Measurements from ENCODE around the gene CSF3R. TPM values are rescaled to one million over a fixed set of nuclear protein-coding genes. Genes with fewer than 3 reads are reported as not detected.
"Not testable (repeated sequence)": the region's sequence is repeated elsewhere in the genome, so short reads cannot be mapped to it uniquely, and the experiment has no call there.

The CSF3R gene
- polyA plus RNA-seq, 4 donors: 1.8 to 7.6 (median 4.4) TPM

GRCh38 chr1:36484099-36484498 is 1.4 kb upstream of the CSF3R start:
- no peak for DNase-seq (ENCODE audit: low read depth in 4 of 4, low spot score in 3 of 4)

DNA sequence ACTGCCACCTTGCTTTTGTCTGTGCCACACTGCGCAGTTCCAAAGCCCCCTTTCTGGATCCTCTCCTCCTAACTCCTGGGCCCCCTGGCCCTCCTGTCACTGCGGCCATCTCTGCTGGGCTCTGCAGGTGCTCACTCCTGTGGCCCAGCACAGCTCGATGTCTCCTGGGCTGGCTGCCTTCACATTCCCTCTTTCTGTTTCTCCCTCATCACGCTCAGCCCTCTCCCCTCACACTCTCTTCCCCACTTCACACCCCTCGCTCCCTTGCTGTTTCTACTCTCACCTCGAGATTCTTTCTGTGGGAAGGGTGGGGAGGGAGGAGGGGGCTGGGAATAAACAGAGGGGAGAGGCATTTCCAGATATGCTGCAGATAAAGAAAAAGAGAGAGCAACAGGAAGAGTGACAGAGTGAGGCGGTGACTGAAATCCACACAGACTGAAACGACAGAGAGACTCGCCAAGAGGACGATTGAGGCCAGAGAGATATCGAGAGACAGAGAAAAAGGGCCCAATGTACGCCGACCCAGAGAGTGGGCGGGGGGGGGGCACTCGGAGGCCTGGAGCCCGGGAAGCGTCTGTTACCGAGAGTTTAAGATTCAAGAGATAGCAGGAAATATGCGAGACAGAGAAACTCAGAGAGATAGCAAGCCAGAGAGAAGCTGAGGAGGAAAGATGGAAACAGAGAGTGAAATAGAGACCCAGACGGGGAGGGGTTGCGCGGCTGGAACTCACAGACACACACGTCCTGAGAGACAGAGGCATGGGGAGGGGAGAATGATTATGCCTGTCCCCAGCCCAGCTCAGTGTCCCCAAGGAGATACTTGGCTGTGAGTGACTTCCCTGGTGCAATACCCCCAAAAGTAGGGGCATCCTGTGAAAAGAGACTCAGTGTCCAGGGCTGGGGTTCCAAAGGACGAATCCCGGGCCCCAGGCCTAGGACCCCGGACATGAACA is 666 bp downstream of the CSF3R start:
- no peak for DNase-seq (ENCODE audit: low read depth in 4 of 4, low spot score in 3 of 4)

- DNase-seq (ENCODE audit: low read depth in 4 of 4, low spot score in 3 of 4): no peak
Observed at GRCh38 chr1:36481091-36481490, 1.6 kb downstream of the CSF3R start.

GRCh38 chr1:36480161-36480560 is 2.6 kb downstream of the CSF3R start:
- DNase-seq (ENCODE audit: low read depth in 4 of 4, low spot score in 3 of 4): no peak

GRCh38 chr1:36479505-36480051 is 3.1 kb downstream of the CSF3R start:
- DNase-seq (ENCODE audit: low read depth in 4 of 4, low spot score in 3 of 4): no peak

DNA sequence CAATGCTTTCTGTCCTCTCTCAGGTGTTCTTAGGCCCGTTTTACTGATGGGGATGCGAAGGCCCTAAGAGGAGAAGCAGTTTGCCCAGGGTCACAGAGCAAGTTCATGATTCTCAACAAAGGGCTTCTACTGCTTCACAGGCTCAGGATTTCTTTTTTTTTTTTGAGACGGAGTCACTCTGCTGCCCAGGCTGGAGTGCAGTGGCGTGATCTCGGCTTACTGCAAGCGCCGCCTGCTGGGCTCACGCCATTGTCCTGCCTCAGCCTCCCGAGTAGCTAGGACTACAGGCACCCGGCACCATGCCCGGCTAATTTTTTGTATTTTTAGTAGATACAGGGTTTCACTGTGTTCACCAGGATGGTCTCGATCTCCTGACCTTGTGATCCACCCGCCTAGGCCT is 5.1 kb downstream of the CSF3R start:
- DNase-seq (ENCODE audit: low read depth in 4 of 4, low spot score in 3 of 4): not testable (repeated sequence)

GRCh38 chr1:36476945-36477344 is 5.8 kb downstream of the CSF3R start:
- DNase-seq (ENCODE audit: low read depth in 4 of 4, low spot score in 3 of 4): no peak

DNA sequence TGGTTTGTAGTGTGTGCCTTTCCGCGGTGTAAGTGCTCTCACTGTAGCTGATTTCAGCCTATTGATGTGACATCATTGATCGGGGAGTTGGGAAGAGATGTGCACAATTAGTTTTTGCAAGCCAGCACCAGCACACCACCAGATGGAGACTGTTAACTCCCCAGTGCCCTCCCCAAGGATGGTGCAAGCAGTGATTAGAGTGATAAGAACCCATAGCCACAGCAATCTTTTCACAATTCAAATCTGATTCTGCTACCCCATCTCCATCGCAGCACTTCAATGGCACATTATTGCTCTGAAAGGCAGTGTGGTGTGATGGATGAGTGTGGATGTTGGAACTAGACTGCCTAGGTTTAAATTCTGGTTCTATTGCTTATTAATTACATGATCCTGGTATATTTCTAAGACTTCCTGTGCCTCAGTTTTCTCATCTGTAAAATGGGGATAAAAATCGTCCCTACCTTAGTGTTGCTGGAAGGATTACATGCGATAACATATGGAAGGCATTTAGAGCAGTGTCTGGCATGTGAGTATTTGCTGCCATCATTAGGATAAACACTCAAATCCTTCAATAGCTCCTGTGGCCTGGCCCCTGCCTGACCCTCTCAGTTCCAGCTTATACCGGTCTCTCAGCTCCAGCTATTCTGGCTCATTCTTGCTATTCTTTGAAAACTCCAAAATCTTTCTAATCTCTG is 6.7 kb downstream of the CSF3R start:
- no peak for DNase-seq (ENCODE audit: low read depth in 4 of 4, low spot score in 3 of 4)

- DNase-seq (ENCODE audit: low read depth in 4 of 4, low spot score in 3 of 4): no peak
Observed at GRCh38 chr1:36475341-36475740, 7.4 kb downstream of the CSF3R start.

- no peak for DNase-seq (ENCODE audit: low read depth in 4 of 4, low spot score in 3 of 4)
Observed at GRCh38 chr1:36472656-36473055, 10.1 kb downstream of the CSF3R start.

GRCh38 chr1:36471830-36472641 is 10.7 kb downstream of the CSF3R start:
- no peak for DNase-seq (ENCODE audit: low read depth in 4 of 4, low spot score in 3 of 4)

- DNase-seq (ENCODE audit: low read depth in 4 of 4, low spot score in 3 of 4): no peak
Observed at GRCh38 chr1:36469163-36469562, 13.6 kb downstream of the CSF3R start.

DNA sequence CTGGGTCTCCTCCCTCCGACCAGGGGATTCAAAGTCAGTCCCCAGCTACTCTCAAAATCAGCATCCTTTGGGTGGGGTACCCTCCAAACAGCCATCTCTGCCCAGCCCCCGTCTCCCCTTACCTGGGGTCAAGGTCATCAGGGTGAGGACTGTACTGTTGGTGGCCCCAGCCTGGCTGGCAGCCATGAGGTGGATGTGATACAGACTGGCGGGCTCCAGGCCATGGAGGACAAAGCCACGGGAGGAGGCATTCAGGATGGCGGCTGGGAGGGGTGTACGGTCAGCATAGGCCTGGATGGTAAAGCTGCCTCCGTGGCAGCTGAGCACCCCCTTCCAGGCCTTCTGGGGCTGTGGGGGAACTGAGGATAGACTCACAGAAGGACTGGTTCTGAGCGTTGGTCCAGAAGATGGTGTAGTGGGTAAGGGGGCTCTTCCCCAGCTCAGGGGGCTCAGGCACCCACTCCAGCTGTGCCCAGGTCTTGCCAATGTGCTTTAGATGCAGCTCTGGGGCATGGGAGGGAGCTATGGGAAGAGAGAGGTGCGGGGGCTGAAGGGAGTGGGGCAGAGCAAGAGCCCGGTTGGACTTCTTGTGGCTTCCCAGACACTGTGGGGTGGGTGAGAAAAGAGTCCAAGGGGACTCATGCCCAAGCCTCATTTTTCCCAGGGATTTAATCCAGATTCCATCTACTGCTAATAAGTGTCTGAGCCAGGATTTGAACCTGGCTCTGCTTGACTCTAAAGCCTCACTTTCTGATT is 14.8 kb downstream of the CSF3R start:
- no peak for DNase-seq (ENCODE audit: low read depth in 4 of 4, low spot score in 3 of 4)

GRCh38 chr1:36467027-36467410 is 15.7 kb downstream of the CSF3R start:
- DNase-seq (ENCODE audit: low read depth in 4 of 4, low spot score in 3 of 4): no peak

DNA sequence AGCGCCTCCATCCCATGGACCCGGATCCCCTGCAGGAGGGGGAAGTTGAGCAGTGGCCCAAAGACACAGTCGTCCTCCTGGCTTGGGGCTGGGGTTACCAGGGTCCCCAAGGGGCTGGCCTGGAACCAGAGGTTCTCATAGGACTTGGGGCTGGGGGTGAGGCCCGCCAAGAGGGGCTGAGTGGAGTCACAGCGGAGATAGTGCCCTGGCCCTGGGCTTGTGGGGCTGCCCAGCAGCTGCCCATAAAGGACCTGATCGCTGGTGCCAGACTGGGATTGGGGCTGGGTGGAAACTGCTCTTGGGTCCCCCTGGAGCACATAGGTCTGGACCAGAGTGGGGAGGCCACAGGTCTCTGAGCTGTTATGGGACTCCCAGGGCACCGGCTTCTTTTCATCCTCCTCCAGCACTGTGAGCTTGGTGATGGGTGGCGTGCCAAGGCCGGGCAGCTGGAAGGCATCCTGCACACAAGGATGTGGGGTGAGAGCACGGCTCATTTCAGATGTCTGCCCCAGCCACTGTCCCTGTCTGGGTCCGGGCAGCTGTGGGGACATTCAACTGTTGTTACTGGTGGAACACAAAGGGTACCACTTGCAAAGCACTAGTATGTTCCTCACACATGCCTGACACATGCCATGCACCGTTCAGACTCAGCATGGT is 16.2 kb downstream of the CSF3R start:
- no peak for DNase-seq (ENCODE audit: low read depth in 4 of 4, low spot score in 3 of 4)

- no peak for DNase-seq (ENCODE audit: low read depth in 4 of 4, low spot score in 3 of 4)
Observed at GRCh38 chr1:36465731-36466369, 16.9 kb downstream of the CSF3R start.

DNA sequence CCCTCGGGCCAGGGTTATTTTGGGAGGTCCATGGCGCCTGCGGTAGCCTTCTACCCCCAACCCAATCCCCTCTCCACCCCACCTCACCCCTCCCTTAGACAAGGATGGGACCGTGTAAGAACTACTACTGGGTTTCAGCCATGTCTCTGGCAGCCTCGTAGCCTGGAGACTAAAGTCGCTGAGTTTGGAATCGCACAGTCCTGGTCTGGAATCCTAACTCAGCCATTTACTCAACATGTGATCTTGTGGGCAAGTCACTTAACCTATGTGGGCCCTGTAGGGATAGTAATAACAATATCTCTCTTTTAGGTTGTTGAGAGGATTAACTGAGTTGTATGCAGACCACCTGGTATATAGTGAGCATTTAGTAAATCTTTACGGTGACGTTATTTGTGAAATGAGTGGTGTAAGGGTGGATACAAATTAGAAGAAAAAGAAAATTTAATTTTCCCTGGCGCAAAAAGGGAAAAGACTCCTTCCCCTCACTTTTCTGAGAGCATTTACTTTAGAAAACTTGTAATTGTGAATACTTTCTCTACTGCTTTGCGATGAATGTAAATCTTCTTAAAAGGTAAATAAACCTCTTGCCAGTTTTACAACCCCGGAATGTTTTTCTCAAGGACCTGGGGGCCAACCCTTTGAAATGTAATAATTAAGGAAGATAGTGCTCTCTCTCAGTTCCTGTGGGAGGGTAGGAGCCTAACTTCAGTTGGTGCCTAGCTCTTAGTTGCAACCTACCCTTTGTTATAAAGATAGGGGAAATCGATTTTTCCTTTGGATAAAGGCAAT is 17.9 kb downstream of the CSF3R start:
- DNase-seq (ENCODE audit: low read depth in 4 of 4, low spot score in 3 of 4): no peak
